Measurements from ENCODE around the gene ZNF296.

Gene ZNF296

DNA sequence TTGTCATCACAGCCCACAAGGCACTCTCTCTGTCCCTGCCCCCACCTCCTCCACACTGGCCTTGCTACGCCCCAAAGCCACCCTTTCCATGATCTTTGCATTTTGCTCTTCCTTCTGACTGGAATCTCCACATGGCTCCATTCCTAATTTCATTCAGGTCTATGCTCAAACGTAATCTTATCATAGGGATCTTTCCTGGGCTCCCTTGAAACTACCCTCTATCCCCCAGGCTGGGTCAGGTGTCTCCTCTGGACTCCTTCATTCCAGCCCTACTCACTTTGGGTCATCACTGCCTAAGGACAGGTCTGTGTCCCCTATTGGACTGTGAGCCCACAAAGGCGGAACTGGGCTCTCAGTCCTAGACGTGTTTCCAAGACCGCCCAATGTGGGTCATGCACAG, 5.9 kb upstream of the ZNF296 start:
- H3K27ac ChIP-seq (ENCODE audit: low read length) = no peak overlapping the region
- H3K9me3 ChIP-seq (ENCODE audit: control insufficient read depth in 2 of 2, low read length in 2 of 2) = no peaks in the 10 kb centered on the region
- no peak overlapping the region for H3K4me3 ChIP-seq (ENCODE audit: low read length in 2 of 2)
- H3K4me1 ChIP-seq (ENCODE audit: control insufficient read depth, insufficient read depth, low read length) = peaks cover 18% of the 10 kb centered on the region
- H3K27me3 ChIP-seq (ENCODE audit: control insufficient read depth in 1 of 2, insufficient read depth in 2 of 2, low read length in 2 of 2) = no peaks in the 10 kb centered on the region
- no peak overlapping the region for H3K9ac ChIP-seq (ENCODE audit: low read length in 2 of 2)
- peaks cover 9 to 13% of the 10 kb centered on the region in 2 donors for H3K36me3 ChIP-seq (ENCODE audit: control insufficient read depth in 2 of 2, insufficient read depth in 2 of 2, low read length in 2 of 2)

DNA sequence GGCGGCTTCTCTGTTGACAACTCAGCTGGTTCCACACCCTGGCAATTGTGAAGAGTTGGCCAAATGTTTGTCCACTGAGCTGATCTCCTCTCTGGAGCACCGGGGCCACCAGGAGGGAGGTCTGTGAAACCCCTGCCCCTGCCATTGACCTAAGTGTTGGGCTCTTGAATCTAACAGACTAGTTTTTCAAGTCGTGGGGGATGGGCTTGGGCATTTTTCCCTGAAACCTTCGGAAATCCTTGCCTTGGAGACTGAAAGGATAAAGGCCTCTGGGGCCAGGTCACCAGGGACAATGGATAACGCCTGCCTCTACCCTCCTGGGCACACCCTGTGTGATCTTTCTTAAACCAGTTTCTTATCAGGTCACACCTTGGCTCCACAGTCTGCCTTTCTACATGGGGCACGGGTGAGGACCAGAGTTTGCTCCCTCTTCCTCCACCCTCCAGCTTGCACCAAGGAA, 3.7 kb upstream of the ZNF296 start:
- H3K27me3 ChIP-seq (ENCODE audit: control insufficient read depth in 1 of 2, insufficient read depth in 2 of 2, low read length in 2 of 2) = no peaks in the 10 kb centered on the region
- H3K36me3 ChIP-seq (ENCODE audit: control insufficient read depth in 2 of 2, insufficient read depth in 2 of 2, low read length in 2 of 2) = peaks cover 3 to 8% of the 10 kb centered on the region in 2 donors
- H3K4me1 ChIP-seq (ENCODE audit: control insufficient read depth, insufficient read depth, low read length) = peaks cover 30% of the 10 kb centered on the region
- H3K9me3 ChIP-seq (ENCODE audit: control insufficient read depth in 2 of 2, low read length in 2 of 2) = no peaks in the 10 kb centered on the region
- peak overlapping the region; percentile 97 to 99 for H3K4me3 ChIP-seq (ENCODE audit: low read length in 2 of 2)
- peak overlapping the region; percentile 92 to 96 for H3K9ac ChIP-seq (ENCODE audit: low read length in 2 of 2)
- H3K27ac ChIP-seq (ENCODE audit: low read length) = no peak overlapping the region

- Histone ChIP-seq H3K9me3 (ENCODE audit: control insufficient read depth in 2 of 2, low read length in 2 of 2) (no peaks in the 10 kb centered on the region), H3K4me1 (ENCODE audit: control insufficient read depth, insufficient read depth, low read length) (peaks cover 30% of the 10 kb centered on the region), H3K27ac (ENCODE audit: low read length) (peak within 1 kb of the TSS; percentile 49), H3K4me3 (ENCODE audit: low read length in 2 of 2) (peak within 1 kb of the TSS; percentile 97 to 99), H3K9ac (ENCODE audit: low read length in 2 of 2) (peak within 1 kb of the TSS; percentile 92 to 96), H3K27me3 (ENCODE audit: control insufficient read depth in 1 of 2, insufficient read depth in 2 of 2, low read length in 2 of 2) (no peaks in the 10 kb centered on the region), H3K36me3 (ENCODE audit: control insufficient read depth in 2 of 2, insufficient read depth in 2 of 2, low read length in 2 of 2) (peaks cover 3 to 8% of the 10 kb centered on the region in 2 donors)
Measured at GRCh38 chr19:45079063-45079910, 3.0 kb upstream of the ZNF296 start, which contains the start of gene GEMIN7. Gene GEMIN7, plus strand, starts transcription at chr19:45079260. Its CDS starts 10,855 bp downstream, at chr19:45090115.

DNA sequence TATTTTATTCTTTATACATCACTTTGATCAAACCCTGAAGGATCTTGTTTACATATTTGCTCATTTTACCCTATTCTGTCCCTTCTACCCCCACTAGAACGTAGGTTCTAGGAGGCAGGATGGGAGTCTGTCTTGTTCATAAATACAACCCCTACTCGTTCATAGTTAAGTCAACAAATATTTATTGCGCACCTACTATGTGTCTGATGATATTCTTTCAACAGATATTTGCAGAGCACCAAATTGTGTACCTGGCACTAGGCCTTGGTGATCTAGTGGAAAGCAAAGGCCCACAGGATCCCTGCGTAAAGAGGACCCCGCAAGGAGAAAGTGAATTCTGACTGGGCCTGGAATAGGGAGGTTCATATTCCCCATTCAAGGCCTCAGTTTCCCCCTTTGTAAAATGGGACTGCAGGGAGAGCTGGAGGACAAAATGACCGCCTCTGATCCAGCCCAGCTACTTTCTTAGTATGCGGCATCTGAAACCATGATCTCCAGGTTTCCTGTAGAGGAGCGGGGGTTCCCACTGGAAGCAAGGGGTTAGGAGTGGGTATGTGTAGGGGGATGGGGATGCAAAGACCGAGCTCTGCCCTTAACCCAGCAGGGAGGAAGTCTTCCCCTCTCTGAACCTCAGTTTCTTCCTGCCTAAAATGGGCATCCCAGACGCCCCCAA, 2.2 kb upstream of the ZNF296 start:
- peak overlapping the region; percentile 36 to 96 for H3K9ac ChIP-seq (ENCODE audit: low read length in 2 of 2)
- H3K9me3 ChIP-seq (ENCODE audit: control insufficient read depth in 2 of 2, low read length in 2 of 2) = no peaks in the 10 kb centered on the region
- H3K36me3 ChIP-seq (ENCODE audit: control insufficient read depth in 2 of 2, insufficient read depth in 2 of 2, low read length in 2 of 2) = peaks cover 3 to 8% of the 10 kb centered on the region in 2 donors
- H3K27ac ChIP-seq (ENCODE audit: low read length) = no peak overlapping the region
- peak overlapping the region; percentile 97 to 99 for H3K4me3 ChIP-seq (ENCODE audit: low read length in 2 of 2)
- no peaks in the 10 kb centered on the region for H3K27me3 ChIP-seq (ENCODE audit: control insufficient read depth in 1 of 2, insufficient read depth in 2 of 2, low read length in 2 of 2)
- peaks cover 30% of the 10 kb centered on the region for H3K4me1 ChIP-seq (ENCODE audit: control insufficient read depth, insufficient read depth, low read length)

DNA sequence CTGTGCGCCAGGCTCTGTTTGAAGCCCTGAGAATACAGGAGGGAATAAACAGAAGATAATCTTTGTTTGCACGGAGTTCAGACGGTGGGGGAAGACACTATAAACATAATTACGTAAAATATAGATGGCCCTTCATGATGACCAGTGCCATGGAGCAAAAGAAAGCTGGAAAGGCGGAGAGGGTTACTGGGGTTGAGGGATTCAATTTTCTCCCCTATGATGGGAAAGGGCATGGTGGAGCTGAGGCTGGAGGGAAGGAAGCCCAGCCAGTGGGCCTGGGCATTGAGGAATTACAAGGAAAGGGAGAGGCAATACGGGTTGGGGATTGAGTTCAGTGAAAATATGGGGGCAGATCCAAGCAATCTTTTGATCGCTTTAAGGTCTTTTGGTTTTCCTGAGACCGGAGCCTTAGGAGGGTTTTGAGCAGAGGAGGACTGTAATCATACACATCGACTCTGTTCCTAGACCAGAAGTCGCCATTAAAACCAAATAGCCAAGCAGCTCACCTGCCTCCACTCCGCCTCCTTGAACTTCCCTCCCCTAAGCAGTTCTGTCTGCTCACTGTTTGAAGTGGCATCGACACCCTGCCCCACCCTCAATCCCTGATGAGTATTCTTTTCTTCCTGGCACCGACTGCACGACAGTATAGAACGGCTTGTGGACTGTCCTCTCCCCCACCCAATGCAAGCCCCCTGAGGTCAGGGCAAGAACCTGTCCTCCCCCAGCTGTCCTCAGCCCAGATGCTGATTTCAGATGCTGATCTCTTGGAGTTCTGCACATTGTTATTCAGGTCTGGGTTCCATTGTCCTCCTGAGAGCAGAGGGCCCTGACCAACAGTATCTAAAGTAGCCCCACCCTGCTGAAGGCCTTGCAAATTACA, 813 bp upstream of the ZNF296 start:
- H3K9me3 ChIP-seq (ENCODE audit: control insufficient read depth in 2 of 2, low read length in 2 of 2) = no peaks in the 10 kb centered on the region
- H3K27me3 ChIP-seq (ENCODE audit: control insufficient read depth in 1 of 2, insufficient read depth in 2 of 2, low read length in 2 of 2) = no peaks in the 10 kb centered on the region
- peak overlapping the region; percentile 11 for H3K27ac ChIP-seq (ENCODE audit: low read length)
- peak overlapping the region in 1 of 2 donors; percentile 46 for H3K9ac ChIP-seq (ENCODE audit: low read length in 2 of 2)
- peaks cover 3 to 4% of the 10 kb centered on the region in 2 donors for H3K36me3 ChIP-seq (ENCODE audit: control insufficient read depth in 2 of 2, insufficient read depth in 2 of 2, low read length in 2 of 2)
- H3K4me3 ChIP-seq (ENCODE audit: low read length in 2 of 2) = peak overlapping the region; percentile 57 to 67
- H3K4me1 ChIP-seq (ENCODE audit: control insufficient read depth, insufficient read depth, low read length) = peaks cover 30% of the 10 kb centered on the region

- Histone ChIP-seq H3K27me3 (ENCODE audit: control insufficient read depth in 1 of 2, insufficient read depth in 2 of 2, low read length in 2 of 2) (no peaks in the 10 kb centered on the region), H3K9ac (ENCODE audit: low read length in 2 of 2) (no peak overlapping the region), H3K4me3 (ENCODE audit: low read length in 2 of 2) (peak overlapping the region in 1 of 2 donors; percentile 67), H3K4me1 (ENCODE audit: control insufficient read depth, insufficient read depth, low read length) (peaks cover 27% of the 10 kb centered on the region), H3K36me3 (ENCODE audit: control insufficient read depth in 2 of 2, insufficient read depth in 2 of 2, low read length in 2 of 2) (peaks cover under 1 to 7% of the 10 kb centered on the region in 2 donors), H3K9me3 (ENCODE audit: control insufficient read depth in 2 of 2, low read length in 2 of 2) (no peaks in the 10 kb centered on the region), H3K27ac (ENCODE audit: low read length) (no peak overlapping the region)
Measured at GRCh38 chr19:45075301-45076028, 813 bp downstream of the ZNF296 start.

DNA sequence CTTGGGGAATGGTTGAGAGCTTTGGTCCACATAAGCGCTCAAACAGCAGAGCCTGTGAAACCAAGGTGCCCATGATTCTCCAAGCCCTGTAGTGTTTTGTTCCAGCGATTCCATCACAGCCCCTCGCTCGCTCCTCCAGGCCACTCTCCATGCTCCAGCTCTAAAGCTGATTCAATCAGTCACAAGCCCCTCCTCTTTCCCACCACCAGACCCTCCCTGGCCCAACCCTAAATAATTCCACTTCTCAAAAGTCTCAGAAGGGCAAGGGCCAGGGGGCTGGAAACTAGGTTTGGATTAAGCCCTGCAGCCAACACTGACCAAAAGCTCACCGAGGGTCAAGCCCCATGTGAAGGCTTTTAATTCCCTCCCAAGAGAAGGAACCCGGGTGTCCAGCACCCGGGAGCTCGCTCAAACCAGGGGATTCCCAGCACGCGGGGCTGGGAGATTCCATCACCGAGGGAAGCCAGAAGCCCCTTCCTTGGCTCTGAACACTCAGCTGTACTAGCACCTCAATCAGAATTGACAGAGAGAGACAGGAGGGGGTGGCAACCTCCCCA, 1.5 kb downstream of the ZNF296 start:
- Histone ChIP-seq H3K27ac (ENCODE audit: low read length) (no peak overlapping the region), H3K4me3 (ENCODE audit: low read length in 2 of 2) (no peak overlapping the region)

DNA sequence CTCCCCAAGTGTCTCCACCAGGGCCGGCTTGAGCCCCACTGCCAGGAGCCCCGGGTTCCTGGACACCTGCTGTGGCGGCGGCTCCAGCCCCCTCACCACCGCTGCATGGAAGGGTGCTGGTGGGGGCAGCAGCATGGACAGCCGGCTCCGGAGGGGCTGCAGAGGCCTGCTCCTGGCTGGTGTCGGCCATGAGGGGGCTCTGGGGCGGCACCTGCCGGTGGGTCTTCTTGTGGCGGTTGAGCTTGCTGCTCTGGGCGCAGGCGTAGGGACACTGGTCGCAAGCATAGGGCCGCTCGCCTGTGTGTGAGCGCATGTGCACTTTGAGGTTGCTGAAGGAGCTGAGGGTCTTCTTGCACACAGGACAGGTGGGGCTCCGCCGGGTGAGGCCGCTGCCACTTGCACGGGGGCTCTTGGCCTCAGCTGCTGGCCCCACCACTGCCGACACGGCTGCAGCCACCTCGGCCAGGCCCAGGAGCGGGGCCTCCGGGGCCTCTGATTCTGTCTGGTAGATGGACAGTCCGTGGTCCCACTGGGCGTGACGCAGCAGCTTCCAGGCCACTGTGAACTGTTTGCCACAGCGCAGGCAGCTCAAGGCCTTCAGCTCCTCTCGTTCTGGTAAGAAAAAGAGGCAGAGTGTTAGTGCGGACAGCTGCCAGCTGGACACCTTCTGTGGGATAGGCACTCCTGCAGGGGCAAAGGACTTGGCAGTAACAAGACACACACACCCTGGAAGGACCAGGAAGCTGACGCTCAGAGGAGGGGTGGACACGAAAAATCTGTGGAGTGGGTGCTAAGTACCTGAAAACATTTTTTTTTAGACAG, 4.1 kb downstream of the ZNF296 start:
- no peak overlapping the region for H3K27ac ChIP-seq (ENCODE audit: low read length)
- H3K9ac ChIP-seq (ENCODE audit: low read length in 2 of 2) = no peak overlapping the region
- no peaks in the 10 kb centered on the region for H3K9me3 ChIP-seq (ENCODE audit: control insufficient read depth in 2 of 2, low read length in 2 of 2)
- H3K36me3 ChIP-seq (ENCODE audit: control insufficient read depth in 2 of 2, insufficient read depth in 2 of 2, low read length in 2 of 2) = peaks cover 23 to 24% of the 10 kb centered on the region in 2 donors
- H3K4me3 ChIP-seq (ENCODE audit: low read length in 2 of 2) = no peak overlapping the region
- H3K4me1 ChIP-seq (ENCODE audit: control insufficient read depth, insufficient read depth, low read length) = peaks cover 12% of the 10 kb centered on the region
- H3K27me3 ChIP-seq (ENCODE audit: control insufficient read depth in 1 of 2, insufficient read depth in 2 of 2, low read length in 2 of 2) = no peaks in the 10 kb centered on the region

More for the DNA sequence above, 1.5 kb downstream of the ZNF296 start:
- peaks cover 21% of the 10 kb centered on the region for H3K4me1 ChIP-seq (ENCODE audit: control insufficient read depth, insufficient read depth, low read length)
- H3K9me3 ChIP-seq (ENCODE audit: control insufficient read depth in 2 of 2, low read length in 2 of 2) = no peaks in the 10 kb centered on the region
- H3K9ac ChIP-seq (ENCODE audit: low read length in 2 of 2) = no peak overlapping the region
- peaks cover 6 to 13% of the 10 kb centered on the region in 2 donors for H3K36me3 ChIP-seq (ENCODE audit: control insufficient read depth in 2 of 2, insufficient read depth in 2 of 2, low read length in 2 of 2)
- no peaks in the 10 kb centered on the region for H3K27me3 ChIP-seq (ENCODE audit: control insufficient read depth in 1 of 2, insufficient read depth in 2 of 2, low read length in 2 of 2)

- Histone ChIP-seq H3K27me3 (ENCODE audit: control insufficient read depth in 1 of 2, insufficient read depth in 2 of 2, low read length in 2 of 2) (no peaks in the 10 kb centered on the region), H3K4me1 (ENCODE audit: control insufficient read depth, insufficient read depth, low read length) (peaks cover 8% of the 10 kb centered on the region), H3K9me3 (ENCODE audit: control insufficient read depth in 2 of 2, low read length in 2 of 2) (no peaks in the 10 kb centered on the region), H3K36me3 (ENCODE audit: control insufficient read depth in 2 of 2, insufficient read depth in 2 of 2, low read length in 2 of 2) (peaks cover 28 to 30% of the 10 kb centered on the region in 2 donors), H3K9ac (ENCODE audit: low read length in 2 of 2) (no peak overlapping the region), H3K27ac (ENCODE audit: low read length) (no peak overlapping the region), H3K4me3 (ENCODE audit: low read length in 2 of 2) (no peak overlapping the region)
Measured at GRCh38 chr19:45071545-45071938, 4.7 kb downstream of the ZNF296 start.
